ENCODE measurements around the gene TTI1.

Gene TTI1

DNA sequence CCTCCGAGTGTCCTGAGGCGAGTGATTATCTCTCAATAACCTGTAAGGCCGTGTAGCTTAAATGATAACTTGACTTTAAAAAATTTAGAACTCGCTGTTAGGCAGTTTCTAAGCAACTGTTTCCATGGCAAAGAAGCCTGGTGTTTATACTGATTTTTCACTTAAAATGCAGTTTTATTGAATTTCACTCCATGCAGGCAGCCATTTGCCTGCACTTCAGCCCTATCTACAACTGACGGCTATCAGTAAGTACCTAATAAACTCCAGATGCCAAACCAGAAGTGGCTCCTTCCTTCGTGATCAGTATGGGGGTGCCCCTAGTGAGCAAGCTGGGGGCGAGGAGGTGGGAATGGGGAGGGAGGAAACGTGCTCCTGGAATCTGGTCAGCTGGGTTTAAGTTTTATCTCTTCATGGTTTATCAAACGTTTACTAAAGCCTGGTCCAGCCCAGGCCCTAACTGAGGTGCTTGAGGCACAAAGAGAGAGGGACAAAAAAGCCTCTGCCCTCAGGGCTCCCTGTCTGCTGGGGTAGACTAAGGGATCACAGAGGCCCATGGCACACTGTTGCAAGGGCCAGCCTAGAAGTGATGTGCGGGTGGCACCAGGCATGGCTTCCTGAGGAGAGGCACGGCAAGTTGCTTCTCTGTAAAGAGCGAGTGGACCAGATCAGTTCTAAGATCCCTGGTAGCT, 45.5 kb downstream of the TTI1 start:
- TF ChIP-seq ZNF384 (IDR thresholded peaks at IDR 0.05) (no peak), ARNT (IDR thresholded peaks at IDR 0.05) (no peak), CTBP1 (IDR thresholded peaks at IDR 0.05; ENCODE audit: borderline replicate concordance) (no peak), SP1 (IDR thresholded peaks at IDR 0.05) (no peak), FOXM1 (IDR thresholded peaks at IDR 0.05; ENCODE audit: borderline replicate concordance) (no peak), BHLHE40 (IDR thresholded peaks at IDR 0.05; ENCODE audit: borderline replicate concordance) (no peak), SUZ12 (IDR thresholded peaks at IDR 0.05) (no peak)
- TF ChIP-seq, protein P1, sequence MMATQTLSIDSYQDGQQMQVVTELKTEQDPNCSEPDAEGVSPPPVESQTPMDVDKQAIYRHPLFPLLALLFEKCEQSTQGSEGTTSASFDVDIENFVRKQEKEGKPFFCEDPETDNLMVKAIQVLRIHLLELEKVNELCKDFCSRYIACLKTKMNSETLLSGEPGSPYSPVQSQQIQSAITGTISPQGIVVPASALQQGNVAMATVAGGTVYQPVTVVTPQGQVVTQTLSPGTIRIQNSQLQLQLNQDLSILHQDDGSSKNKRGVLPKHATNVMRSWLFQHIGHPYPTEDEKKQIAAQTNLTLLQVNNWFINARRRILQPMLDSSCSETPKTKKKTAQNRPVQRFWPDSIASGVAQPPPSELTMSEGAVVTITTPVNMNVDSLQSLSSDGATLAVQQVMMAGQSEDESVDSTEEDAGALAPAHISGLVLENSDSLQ (IDR thresholded peaks at IDR 0.05): no peak

DNA sequence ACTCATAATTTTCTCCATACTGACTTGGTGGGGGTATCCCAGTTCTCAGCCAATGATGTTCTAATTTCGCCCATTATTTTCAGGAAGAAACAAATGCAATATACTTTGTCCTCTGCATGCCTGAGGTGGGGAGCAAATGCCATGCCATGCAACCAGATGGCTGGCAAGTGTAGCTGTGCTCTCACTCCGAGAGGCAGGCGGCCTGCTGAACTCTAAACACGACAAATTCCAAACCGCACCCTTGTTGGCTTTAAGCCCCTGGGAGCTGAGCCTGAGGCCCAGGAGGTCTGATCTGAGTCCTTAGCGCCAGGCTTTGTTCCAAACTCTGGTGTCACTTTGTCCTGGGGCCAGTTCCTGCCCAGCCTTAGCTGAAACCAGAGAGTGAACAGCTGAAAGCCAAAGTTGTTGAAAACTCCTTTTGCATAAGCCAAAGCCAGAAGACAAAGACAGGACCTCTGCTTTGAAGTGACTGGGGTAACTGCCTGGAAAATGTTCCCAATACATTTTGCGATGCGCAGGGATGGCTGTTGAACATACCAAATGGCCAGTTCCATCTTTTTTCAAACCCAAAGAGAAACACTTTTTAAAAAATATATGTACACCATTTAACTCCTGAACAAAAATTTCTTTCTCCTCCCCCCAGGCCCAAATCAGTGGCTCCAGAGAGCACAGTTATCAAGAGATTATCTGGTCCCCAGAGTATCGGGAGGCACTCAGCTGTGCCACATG, 46.2 kb downstream of the TTI1 start:
- ChIA-PET POLR2A (no interaction called here), CTCF (no interaction called here)
- no peak for DNase-seq (ENCODE audit: extremely low spot score)
- no peak for TF ChIP-seq FOXM1 (IDR thresholded peaks at IDR 0.05; ENCODE audit: borderline replicate concordance)
- no peak for TF ChIP-seq SUZ12 (IDR thresholded peaks at IDR 0.05)
- TF ChIP-seq CTBP1 (IDR thresholded peaks at IDR 0.05; ENCODE audit: borderline replicate concordance): no peak
- TF ChIP-seq LEF1 (IDR thresholded peaks at IDR 0.05; ENCODE audit: borderline replicate concordance): no peak
- TF ChIP-seq ARNT (IDR thresholded peaks at IDR 0.05): no peak
- no peak for TF ChIP-seq NFRKB (IDR thresholded peaks at IDR 0.05)
- TF ChIP-seq SP1 (IDR thresholded peaks at IDR 0.05): no peak
- no peak for TF ChIP-seq HDGF (IDR thresholded peaks at IDR 0.05; ENCODE audit: borderline replicate concordance)
- TF ChIP-seq ZNF384 (IDR thresholded peaks at IDR 0.05): no peak
- TF ChIP-seq ELF4 (IDR thresholded peaks at IDR 0.05): no peak
- TF ChIP-seq BHLHE40 (IDR thresholded peaks at IDR 0.05; ENCODE audit: borderline replicate concordance): no peak

More for the DNA sequence above, 45.5 kb downstream of the TTI1 start:
- DNase-seq (ENCODE audit: extremely low spot score): no peak
- ChIA-PET CTCF (no interaction called here), POLR2A (no interaction called here)

DNA sequence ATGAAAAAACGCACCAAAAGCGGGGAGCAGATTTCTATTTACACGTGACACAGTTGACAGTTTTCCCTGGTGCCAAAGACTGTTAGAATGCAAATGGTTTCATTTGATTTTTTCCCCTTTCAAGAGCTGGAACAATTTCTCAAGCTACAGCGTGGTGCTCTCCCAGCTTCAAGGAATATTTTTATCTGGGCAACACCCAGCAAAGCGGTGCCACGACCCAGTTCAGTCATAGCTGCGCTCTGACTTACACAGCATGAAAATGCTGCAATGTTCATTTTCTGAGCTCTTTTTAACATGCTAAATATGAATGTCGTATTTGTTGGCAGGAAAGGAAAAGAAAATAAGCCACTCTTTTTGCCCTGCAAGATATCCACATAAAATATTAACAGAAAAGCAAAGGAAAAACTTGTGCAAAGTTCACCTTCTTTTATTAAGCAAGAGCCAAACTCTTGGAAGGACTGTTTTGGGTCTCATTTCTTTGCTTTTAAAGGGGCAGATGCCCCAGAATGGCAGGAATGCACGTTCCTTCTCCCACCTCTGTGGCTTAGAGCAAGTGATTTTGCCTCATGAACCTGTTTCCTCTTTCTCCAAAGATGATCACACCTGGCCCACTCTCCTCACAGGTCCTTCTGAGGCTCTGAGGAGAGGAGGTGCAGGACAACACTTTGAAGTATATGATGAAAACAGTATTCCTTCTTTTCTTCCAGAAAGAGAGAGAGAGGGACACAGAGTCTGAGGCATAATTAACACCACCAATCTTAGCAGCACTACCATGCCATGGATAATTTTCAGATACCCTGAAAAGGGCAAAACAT, 47.0 kb downstream of the TTI1 start:
- DNase-seq (ENCODE audit: extremely low spot score): no peak
- ChIA-PET POLR2A (no interaction called here), CTCF (no interaction called here)
- no peak for TF ChIP-seq NFRKB (IDR thresholded peaks at IDR 0.05)
- TF ChIP-seq FOXM1 (IDR thresholded peaks at IDR 0.05; ENCODE audit: borderline replicate concordance): no peak
- no peak for TF ChIP-seq ZNF384 (IDR thresholded peaks at IDR 0.05)
- no peak for TF ChIP-seq LEF1 (IDR thresholded peaks at IDR 0.05; ENCODE audit: borderline replicate concordance)
- no peak for TF ChIP-seq SUZ12 (IDR thresholded peaks at IDR 0.05)
- TF ChIP-seq TARDBP (IDR thresholded peaks at IDR 0.05): no peak
- TF ChIP-seq CTBP1 (IDR thresholded peaks at IDR 0.05; ENCODE audit: borderline replicate concordance): no peak
- TF ChIP-seq, protein P1 (IDR thresholded peaks at IDR 0.05): no peak
- no peak for TF ChIP-seq HDGF (IDR thresholded peaks at IDR 0.05; ENCODE audit: borderline replicate concordance)
- no peak for TF ChIP-seq SP1 (IDR thresholded peaks at IDR 0.05)
- TF ChIP-seq FOXA1 (IDR thresholded peaks at IDR 0.05): no peak
- TF ChIP-seq ARNT (IDR thresholded peaks at IDR 0.05): no peak
- no peak for TF ChIP-seq ELF4 (IDR thresholded peaks at IDR 0.05)
- no peak for TF ChIP-seq BHLHE40 (IDR thresholded peaks at IDR 0.05; ENCODE audit: borderline replicate concordance)
- TF ChIP-seq L3MBTL2 (conservative IDR thresholded peaks at IDR 0.05): no peak
- TF ChIP-seq FOXK2 (IDR thresholded peaks at IDR 0.05): no peak

DNA sequence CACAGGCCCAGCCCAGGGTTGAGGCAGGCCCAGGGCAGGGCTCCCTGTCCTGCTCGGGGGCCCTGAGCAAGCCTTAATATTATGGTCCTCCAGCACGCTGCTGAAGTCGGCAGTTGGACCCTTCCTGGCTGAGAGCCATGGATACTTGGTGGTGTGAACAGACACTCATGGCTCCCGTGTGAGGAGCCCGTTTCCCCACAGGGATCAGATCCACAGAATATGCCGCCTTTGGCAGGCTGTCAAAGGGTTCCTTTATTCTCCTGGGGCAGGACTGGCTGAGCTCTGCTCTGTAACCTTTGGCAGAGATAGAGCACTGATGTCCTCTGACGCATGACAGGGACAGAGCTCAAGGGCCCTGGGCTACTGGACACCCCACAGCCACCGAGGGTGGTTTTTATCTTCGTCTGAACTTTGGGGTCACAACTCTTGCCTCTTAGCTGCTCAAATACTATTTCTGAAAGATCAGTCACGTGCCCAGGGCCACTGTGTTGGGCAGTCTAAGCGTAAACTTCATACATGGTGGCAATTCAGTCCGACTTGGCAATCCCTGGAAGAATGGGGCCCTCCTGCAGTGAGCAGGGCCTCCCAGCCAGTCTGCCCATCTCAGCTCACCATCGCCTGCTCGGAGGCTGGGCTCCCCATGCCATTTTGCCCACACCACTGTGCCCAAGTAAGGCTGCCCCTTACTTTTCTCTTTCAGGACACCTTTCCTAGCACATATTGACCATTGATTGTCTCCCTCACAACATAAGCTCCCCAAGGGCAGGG, 49.1 kb downstream of the TTI1 start:
- TF ChIP-seq FOXK2 (IDR thresholded peaks at IDR 0.05) (no peak), TARDBP (IDR thresholded peaks at IDR 0.05) (no peak), SUZ12 (IDR thresholded peaks at IDR 0.05) (no peak), BHLHE40 (IDR thresholded peaks at IDR 0.05; ENCODE audit: borderline replicate concordance) (no peak), HDGF (IDR thresholded peaks at IDR 0.05; ENCODE audit: borderline replicate concordance) (no peak), ELF4 (IDR thresholded peaks at IDR 0.05) (no peak), CTBP1 (IDR thresholded peaks at IDR 0.05; ENCODE audit: borderline replicate concordance) (no peak), L3MBTL2 (conservative IDR thresholded peaks at IDR 0.05) (no peak), SP1 (IDR thresholded peaks at IDR 0.05) (no peak), FOXA1 (IDR thresholded peaks at IDR 0.05) (no peak)
- ChIA-PET CTCF (no interaction called here), POLR2A (no interaction called here)
- DNase-seq (ENCODE audit: extremely low spot score): no peak

DNA sequence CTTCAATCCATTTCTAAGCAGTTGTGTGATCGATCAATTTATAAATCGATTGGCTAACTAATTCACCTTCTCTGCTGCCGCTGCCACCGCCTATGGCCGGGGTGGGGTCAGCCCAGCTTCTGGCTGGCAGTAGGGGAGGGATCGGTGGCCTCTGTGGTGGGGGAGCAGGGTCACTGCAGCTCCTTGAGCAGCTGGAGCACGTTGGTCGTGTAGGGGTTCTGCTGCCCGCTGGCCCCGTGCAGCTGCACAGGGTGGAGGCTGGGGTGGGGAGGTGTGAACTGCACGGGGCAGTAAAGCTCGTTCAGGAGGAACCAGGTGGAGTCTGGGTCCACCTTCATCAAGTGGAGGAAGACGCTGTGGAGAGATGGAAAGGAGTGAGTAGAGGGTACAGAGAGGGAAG, 50.0 kb downstream of the TTI1 start:
- TF ChIP-seq HDGF (IDR thresholded peaks at IDR 0.05; ENCODE audit: borderline replicate concordance) (no peak), SP1 (IDR thresholded peaks at IDR 0.05) (no peak), BHLHE40 (IDR thresholded peaks at IDR 0.05; ENCODE audit: borderline replicate concordance) (no peak), TARDBP (IDR thresholded peaks at IDR 0.05) (no peak), ZNF384 (IDR thresholded peaks at IDR 0.05) (no peak), LEF1 (IDR thresholded peaks at IDR 0.05; ENCODE audit: borderline replicate concordance) (no peak), FOXM1 (IDR thresholded peaks at IDR 0.05; ENCODE audit: borderline replicate concordance) (no peak), ELF4 (IDR thresholded peaks at IDR 0.05) (no peak), ARNT (IDR thresholded peaks at IDR 0.05) (no peak), L3MBTL2 (conservative IDR thresholded peaks at IDR 0.05) (no peak), CTBP1 (IDR thresholded peaks at IDR 0.05; ENCODE audit: borderline replicate concordance) (no peak), FOXA1 (IDR thresholded peaks at IDR 0.05) (no peak), FOXK2 (IDR thresholded peaks at IDR 0.05) (no peak), NFRKB (IDR thresholded peaks at IDR 0.05) (no peak), SUZ12 (IDR thresholded peaks at IDR 0.05) (no peak)
- TF ChIP-seq, protein P1 (IDR thresholded peaks at IDR 0.05): no peak
- POLR2A ChIA-PET: no interaction called here
- CTCF ChIA-PET: no interaction called here
- DNase-seq (ENCODE audit: extremely low spot score): no peak

All from HEK293T (cell line).